HepG2 (cell line): ENCODE data around the gene ZBTB7B. TPM values are rescaled to one million over a fixed set of nuclear protein-coding genes. Genes with fewer than 3 reads are reported as not detected.

Experiments used
- AGO2 ChIP-seq: fragments of 200-400 bp; formaldehyde crosslinking; optimal IDR thresholded peaks from 2 replicates; pipeline ENCODE3; 2017; ENCODE audit warnings: mild to moderate bottlenecking, low read depth, low read length, moderate library complexity
- GMEB1 ChIP-seq: sonication (generic); formaldehyde crosslinking; IDR thresholded peaks from 2 replicates; pipeline ENCODE4 v1.5.1; 2020; ENCODE audit warnings: missing genetic modification reagents, mild to moderate bottlenecking, borderline replicate concordance
- HNF1B ChIP-seq: sonication (generic); formaldehyde crosslinking; IDR thresholded peaks from 2 replicates; pipeline ENCODE4 v1.5.1; 2020; ENCODE audit warnings: mild to moderate bottlenecking, moderate library complexity, missing genetic modification reagents
- HNRNPL ChIP-seq: fragments of 200-400 bp; formaldehyde crosslinking; IDR thresholded peaks from 2 replicates; pipeline ENCODE4 v1.6.1; 2017; ENCODE audit warnings: mild to moderate bottlenecking, low read depth, low read length
- KAT2B ChIP-seq: fragments of 150-350 bp; IDR thresholded peaks from 2 replicates; pipeline ENCODE4 v1.6.1; 2014; ENCODE audit warnings: low read depth, low read length, borderline replicate concordance
- NFE2L2 ChIP-seq: fragments of 150-350 bp; IDR thresholded peaks from 2 replicates; pipeline ENCODE4 v1.6.1; 2014; ENCODE audit warnings: low read length
- PAXIP1 ChIP-seq: sonication (generic); formaldehyde crosslinking; conservative IDR thresholded peaks from 2 replicates; pipeline ENCODE4 v1.4.0; 2020; ENCODE audit warnings: mild to moderate bottlenecking, missing genetic modification reagents, moderate library complexity
- PRDM4 ChIP-seq: sonication (generic); formaldehyde crosslinking; IDR thresholded peaks from 2 replicates; pipeline ENCODE4 v1.9.0; 2021; ENCODE audit warnings: missing genetic modification reagents, borderline replicate concordance
- ZBTB34 ChIP-seq: sonication (generic); formaldehyde crosslinking; IDR thresholded peaks from 2 replicates; pipeline ENCODE4 v1.8.0; 2022; ENCODE audit warnings: mild to moderate bottlenecking, missing genetic modification reagents
- ZNF275 ChIP-seq: sonication (generic); formaldehyde crosslinking; IDR thresholded peaks from 2 replicates; pipeline ENCODE4 v1.8.0; 2022; ENCODE audit warnings: missing genetic modification reagents, mild to moderate bottlenecking, inconsistent platforms, borderline replicate concordance
- ZNF331 ChIP-seq: sonication (generic); formaldehyde crosslinking; IDR thresholded peaks from 2 replicates; pipeline ENCODE4 v1.4.0; 2020; ENCODE audit warnings: missing genetic modification reagents
- ZNF615 ChIP-seq: sonication (generic); formaldehyde crosslinking; IDR thresholded peaks from 2 replicates; pipeline ENCODE4 v1.5.0; 2020; ENCODE audit warnings: mild to moderate bottlenecking, missing genetic modification reagents, borderline replicate concordance
- polyA plus RNA-seq, 8 experiments: library from polyadenylated mRNA; depleted of rRNA in 3 of 8; stranded (reverse) in 7 of 8; unstranded in 1 of 8; fragments of >200 nt; fragmentation: Illumina TruSeq in 4 of 8; extraction: Trizol in 4 of 8; gene quantifications; 2 replicates each; pipeline versions ENCODE4 v1.2.1 to v1.2.3, GENCODE V29; 2011 to 2016; ENCODE audit warnings: low read depth in 4 of 8, missing spikeins in 1 of 8, mixed read lengths in 1 of 8; ENCODE audit not compliant: insufficient read depth in 1 of 8
- total RNA-seq, 5 experiments: library from RNA; depleted of rRNA; stranded (reverse); fragments of >200 nt; fragmentation: Illumina TruSeq; extraction: Trizol; gene quantifications; 2 replicates each; pipeline ENCODE4 v1.2.3, GENCODE V29; 2016; ENCODE audit warnings: low read depth in 1 of 5

Gene ZBTB7B
- total and polyA plus RNA-seq, 2 of the 13 experiments (the other 11 are each of a cell fraction or from before 2014, with no cell fraction given): 15.5 to 17.5 TPM

- TF ChIP-seq GMEB1 (CRISPR knock-in tag): peak; percentile 62
- TF ChIP-seq HNRNPL: peak; percentile 77; the same call in 1 of the 2 replicates
- no peak for TF ChIP-seq AGO2
- no peak for TF ChIP-seq KAT2B
- TF ChIP-seq ZNF275 (CRISPR knock-in tag): no peak
- TF ChIP-seq ZNF615 (CRISPR knock-in tag): no peak
- TF ChIP-seq PRDM4 (CRISPR knock-in tag): no peak
- TF ChIP-seq HNF1B (CRISPR knock-in tag): peak; percentile 93
- TF ChIP-seq ZBTB34: 0 out of 2 replicates have a peak, but pooled peaks have one; percentile 54
- TF ChIP-seq PAXIP1 (CRISPR knock-in tag): peak; percentile 42; the same call in 1 of the 2 replicates
- peak; percentile 60; the same call in 1 of the 2 replicates for TF ChIP-seq ZNF331 (CRISPR knock-in tag)
- TF ChIP-seq NFE2L2: no peak
Measured at GRCh38 chr1:155050560-155051341, 48.1 kb downstream of the ZBTB7B start, which contains the start of gene ADAM15 (continued).
